ENCODE measurements around the gene FBF1. TPM values are rescaled to one million over a fixed set of nuclear protein-coding genes. Genes with fewer than 3 reads are reported as not detected.

Gene FBF1
- total RNA-seq, 1 donor from 2014 or later = 13.0 TPM

GRCh38 chr17:75981019-75981615, 40.3 kb upstream of the FBF1 start:
- Histone ChIP-seq H3K4me3 (no peak overlapping the region), H3K36me3 (no peaks in the 10 kb centered on the region), H3K4me1 (peaks cover 65% of the 10 kb centered on the region), H3K27me3 (no peaks in the 10 kb centered on the region), H3K9me3 (no peaks in the 10 kb centered on the region), H3K27ac (peak overlapping the region; percentile 50)
- TF ChIP-seq POLR2AphosphoS5 (IDR thresholded peaks at IDR 0.05; ENCODE audit: insufficient read depth in 1 of 2, low read depth in 1 of 2) (no peak), CTCF (IDR thresholded peaks at IDR 0.05) (no peak), POLR2A (IDR thresholded peaks at IDR 0.05) (no peak)
- DNase-seq (ENCODE audit: extremely low spot score in 2 of 2) = no peak
- intact Hi-C loops (cut with DNase I) = no loop called here

GRCh38 chr17:75980188-75981018, 39.6 kb upstream of the FBF1 start:
- no peak for TF ChIP-seq POLR2A (IDR thresholded peaks at IDR 0.05)
- no peak for TF ChIP-seq CTCF (IDR thresholded peaks at IDR 0.05)
- Histone ChIP-seq H3K4me1 (peaks cover 72% of the 10 kb centered on the region), H3K9me3 (no peaks in the 10 kb centered on the region), H3K36me3 (no peaks in the 10 kb centered on the region), H3K27me3 (no peaks in the 10 kb centered on the region), H3K27ac (peak overlapping the region; percentile 97), H3K4me3 (peak overlapping the region; percentile 87 to 92)
- no peak for DNase-seq (ENCODE audit: extremely low spot score in 2 of 2)
- intact Hi-C loops (cut with DNase I) = no loop called here

GRCh38 chr17:75979705-75980187, 38.9 kb upstream of the FBF1 start:
- Histone ChIP-seq H3K27me3 (no peaks in the 10 kb centered on the region), H3K4me3 (peak overlapping the region; percentile 87 to 92), H3K9me3 (no peaks in the 10 kb centered on the region), H3K36me3 (no peaks in the 10 kb centered on the region), H3K27ac (peak overlapping the region; percentile 97), H3K4me1 (peaks cover 72% of the 10 kb centered on the region)
- TF ChIP-seq CTCF (IDR thresholded peaks at IDR 0.05) (no peak), POLR2AphosphoS5 (IDR thresholded peaks at IDR 0.05; ENCODE audit: insufficient read depth in 1 of 2, low read depth in 1 of 2) (no peak)
- intact Hi-C loops (cut with DNase I) = no loop called here
- DNase-seq (ENCODE audit: extremely low spot score in 2 of 2) = peak in 1 of 2 donors; percentile 91

GRCh38 chr17:75978938-75979704, 38.3 kb upstream of the FBF1 start, which contains the start of the genes ACOX1 and TEN1:
Gene ACOX1 (minus strand): TSS chr17:75979166. CDS start chr17:75979073, 93 bp downstream.
Gene TEN1 (plus strand): TSS chr17:75979240. CDS start chr17:75986193, 6,953 bp downstream.
- peak in 1 of 2 donors; percentile 98 for DNase-seq (ENCODE audit: extremely low spot score in 2 of 2)
- Histone ChIP-seq H3K9me3 (no peaks in the 10 kb centered on the region), H3K36me3 (no peaks in the 10 kb centered on the region), H3K27ac (peak within 1 kb of the TSS; percentile 97), H3K4me3 (peak within 1 kb of the TSS; percentile 87 to 92), H3K27me3 (no peaks in the 10 kb centered on the region), H3K4me1 (peaks cover 66% of the 10 kb centered on the region)
- intact Hi-C loops (cut with DNase I) = no loop called here
- peak in 1 of 2 donors; percentile 81 for TF ChIP-seq POLR2A (IDR thresholded peaks at IDR 0.05)
- peak; percentile 90 to 95 for TF ChIP-seq POLR2AphosphoS5 (IDR thresholded peaks at IDR 0.05; ENCODE audit: insufficient read depth in 1 of 2, low read depth in 1 of 2)
- peak in 2 of 3 experiments; percentile 1 to 13 for TF ChIP-seq CTCF (IDR thresholded peaks at IDR 0.05)

Measured in vagina (tissue), 2 donors.